NK-92 treated with Interleukin-12 subunit alpha and Interleukin-12 subunit beta, amount 100 ng/mL, for 24 hours (cell line): ENCODE measurements around the gene SPECC1L.
A peak's percentile ranks its signal among the peaks of the same experiment; 100 is the strongest.
"Not testable (repeated sequence)": the region's sequence is repeated elsewhere in the genome, so short reads cannot be mapped to it uniquely, and the experiment has no call there.

Experiments used
- DNase-seq: peaks from one replicate; lab custom pipeline; 2025; lab: John Stamatoyannopoulos, UW

The SPECC1L gene

GRCh38 chr22:24245584-24246561, 24.8 kb upstream of the SPECC1L start:
- DNase-seq = not testable (repeated sequence)

- no peak for DNase-seq
Observed at GRCh38 chr22:24247011-24247507, 23.6 kb upstream of the SPECC1L start.

- peak; percentile 31 for DNase-seq
Observed at GRCh38 chr22:24247564-24248344, 22.9 kb upstream of the SPECC1L start.

GRCh38 chr22:24248611-24249010, 22.0 kb upstream of the SPECC1L start:
- not testable (repeated sequence) for DNase-seq

GRCh38 chr22:24249413-24249812, 21.2 kb upstream of the SPECC1L start:
- not testable (repeated sequence) for DNase-seq

- not testable (repeated sequence) for DNase-seq
Observed at GRCh38 chr22:24251286-24251685, 19.3 kb upstream of the SPECC1L start.

GRCh38 chr22:24253126-24253525, 17.5 kb upstream of the SPECC1L start:
- DNase-seq = not testable (repeated sequence)

GRCh38 chr22:24256136-24256535, 14.5 kb upstream of the SPECC1L start:
- not testable (repeated sequence) for DNase-seq

GRCh38 chr22:24256736-24257135, 13.9 kb upstream of the SPECC1L start:
- DNase-seq = not testable (repeated sequence)

- DNase-seq = peak; percentile 36
Observed at GRCh38 chr22:24259459-24259858, 11.2 kb upstream of the SPECC1L start.

- DNase-seq = not testable (repeated sequence)
Observed at GRCh38 chr22:24262185-24262749, 8.4 kb upstream of the SPECC1L start.

- not testable (repeated sequence) for DNase-seq
Observed at GRCh38 chr22:24263479-24263878, 7.2 kb upstream of the SPECC1L start.

GRCh38 chr22:24264329-24264896, 6.2 kb upstream of the SPECC1L start:
- DNase-seq = not testable (repeated sequence)

- no peak for DNase-seq
Observed at GRCh38 chr22:24265734-24266133, 4.9 kb upstream of the SPECC1L start.

- not testable (repeated sequence) for DNase-seq
Observed at GRCh38 chr22:24266495-24266894, 4.1 kb upstream of the SPECC1L start.

GRCh38 chr22:24271386-24271854, 789 bp downstream of the SPECC1L start:
- DNase-seq = no peak

- not testable (repeated sequence) for DNase-seq
Observed at GRCh38 chr22:24273031-24273430, 2.4 kb downstream of the SPECC1L start.

- not testable (repeated sequence) for DNase-seq
Observed at GRCh38 chr22:24273906-24274305, 3.3 kb downstream of the SPECC1L start.

GRCh38 chr22:24274696-24275405, 4.2 kb downstream of the SPECC1L start:
- DNase-seq = not testable (repeated sequence)

- DNase-seq = not testable (repeated sequence)
Observed at GRCh38 chr22:24280363-24280762, 9.7 kb downstream of the SPECC1L start.

- DNase-seq = no peak
Observed at GRCh38 chr22:24282401-24282800, 11.8 kb downstream of the SPECC1L start.
